ENCODE measurements around the gene OR1N1.
"Not testable (repeated sequence)": the region's sequence is repeated elsewhere in the genome, so short reads cannot be mapped to it uniquely, and the experiment has no call there.

The OR1N1 gene, protein sequence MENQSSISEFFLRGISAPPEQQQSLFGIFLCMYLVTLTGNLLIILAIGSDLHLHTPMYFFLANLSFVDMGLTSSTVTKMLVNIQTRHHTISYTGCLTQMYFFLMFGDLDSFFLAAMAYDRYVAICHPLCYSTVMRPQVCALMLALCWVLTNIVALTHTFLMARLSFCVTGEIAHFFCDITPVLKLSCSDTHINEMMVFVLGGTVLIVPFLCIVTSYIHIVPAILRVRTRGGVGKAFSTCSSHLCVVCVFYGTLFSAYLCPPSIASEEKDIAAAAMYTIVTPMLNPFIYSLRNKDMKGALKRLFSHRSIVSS

DNA sequence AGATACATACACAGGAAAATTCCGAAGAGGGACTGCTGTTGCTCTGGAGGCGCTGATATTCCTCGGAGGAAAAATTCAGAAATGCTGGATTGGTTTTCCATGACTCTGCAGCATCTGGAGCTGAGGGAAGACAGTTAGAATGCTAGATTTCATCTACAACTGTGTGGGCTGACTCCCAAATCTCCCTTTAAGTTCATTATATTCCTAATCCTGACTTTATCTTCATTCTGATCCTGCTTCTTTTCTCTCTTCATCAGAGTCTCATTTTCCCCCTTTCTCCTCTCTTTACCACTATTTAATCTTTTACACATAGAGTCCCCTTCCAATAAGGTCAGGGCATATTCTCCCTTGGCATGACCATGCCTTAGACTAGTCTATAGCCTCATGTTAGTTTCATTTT, at the start of gene OR1N1:
OR1N1 (minus strand) TSS at position 101 of the 400 bp plus-strand sequence; CDS start at position 101, 0 bp downstream.
- DNase-seq (ENCODE audit: low read depth in 2 of 2) = no peak

DNA sequence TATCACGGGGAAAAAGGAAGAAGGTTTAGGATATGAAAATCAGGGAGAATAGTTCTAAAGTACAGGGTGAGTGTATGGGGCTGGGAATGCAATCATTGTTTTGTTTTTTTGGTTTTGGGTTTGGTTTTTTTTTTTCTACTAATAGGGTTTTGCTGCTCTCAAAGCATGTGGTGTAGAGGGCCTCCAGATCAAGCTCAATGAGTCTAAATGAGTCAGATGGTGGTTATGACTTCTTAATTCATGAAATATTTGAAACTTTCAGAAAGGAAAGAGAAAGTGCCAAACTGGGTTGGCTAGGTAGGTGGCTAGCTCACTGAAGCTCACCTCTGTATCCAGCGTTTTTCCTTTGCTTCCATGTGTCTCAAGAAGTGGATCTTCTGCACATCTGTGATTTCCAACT, 45.4 kb upstream of the OR1N1 start:
- DNase-seq (ENCODE audit: low read depth in 2 of 2) = no peak

DNA sequence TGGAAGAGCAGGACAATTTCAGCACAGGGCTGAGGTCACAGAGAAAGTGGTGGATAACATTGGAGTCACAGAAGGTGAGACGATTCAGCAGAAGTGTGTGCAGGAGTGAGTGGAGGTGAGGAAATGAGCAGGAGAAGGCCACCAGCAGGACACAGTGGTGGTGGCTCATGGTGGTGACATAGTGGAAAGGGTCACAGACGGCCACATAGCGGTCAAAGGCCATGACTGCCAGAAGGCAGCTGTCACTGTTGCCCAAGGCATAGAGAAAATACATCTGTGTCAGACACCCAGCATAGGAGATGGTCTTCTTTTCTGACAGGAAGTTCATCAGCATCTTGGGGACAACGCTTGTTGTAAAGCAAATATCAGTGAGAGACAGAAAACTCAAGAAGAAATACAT, 40.8 kb upstream of the OR1N1 start:
- no peak for DNase-seq (ENCODE audit: low read depth in 2 of 2)

DNA sequence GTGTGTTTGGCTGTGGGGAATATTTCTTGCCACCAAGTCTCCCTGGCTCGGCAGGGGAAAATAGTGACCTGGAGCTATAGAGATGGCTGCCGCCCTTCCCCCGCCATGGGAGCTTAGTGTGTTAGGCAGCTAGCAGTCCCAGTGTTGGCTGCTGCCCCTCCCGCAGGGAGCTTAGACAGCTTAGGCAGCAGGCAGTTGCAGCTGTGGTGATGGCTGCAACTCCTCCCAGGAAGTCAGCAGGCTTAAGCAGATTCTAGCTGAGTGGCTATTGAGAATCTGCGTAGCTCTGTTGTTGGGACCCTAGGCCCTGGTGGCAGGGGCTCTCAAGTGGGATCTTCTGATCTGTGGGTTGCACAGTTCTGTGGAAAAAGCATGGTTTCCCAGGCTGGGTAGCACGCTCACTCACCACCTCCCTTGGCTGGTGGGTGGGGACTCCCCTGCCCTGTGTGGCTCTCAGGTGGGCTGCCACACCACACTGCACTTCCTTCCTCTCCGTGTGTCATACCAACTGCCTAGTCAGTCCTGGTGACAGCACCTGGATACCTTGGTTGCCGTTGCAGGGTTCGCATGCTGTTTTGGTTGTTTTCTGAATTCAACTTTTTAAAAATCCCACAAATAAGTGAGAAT, 35.2 kb upstream of the OR1N1 start:
- DNase-seq (ENCODE audit: low read depth in 2 of 2) = peak; percentile 36 to 38

DNA sequence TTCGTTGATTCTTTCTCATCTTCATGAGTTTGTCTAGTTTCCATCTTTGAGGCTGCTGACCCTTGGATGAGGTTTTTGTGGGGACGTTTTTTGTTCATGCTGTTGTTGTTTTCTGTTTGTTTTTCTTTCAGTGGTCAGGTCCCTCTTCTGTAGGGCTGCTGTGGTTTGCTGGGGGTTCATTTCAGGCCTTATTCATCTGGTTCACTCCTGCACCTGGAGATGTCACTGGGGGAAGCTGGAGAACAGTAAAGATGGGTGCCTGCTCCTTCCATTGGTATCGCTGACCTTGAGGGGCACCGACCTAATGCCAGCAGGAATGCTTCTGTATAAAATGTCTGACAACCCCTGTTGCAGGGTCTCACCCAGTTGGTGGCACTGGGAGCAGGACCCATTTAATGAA, 34.4 kb upstream of the OR1N1 start:
- DNase-seq (ENCODE audit: low read depth in 2 of 2) = no peak

DNA sequence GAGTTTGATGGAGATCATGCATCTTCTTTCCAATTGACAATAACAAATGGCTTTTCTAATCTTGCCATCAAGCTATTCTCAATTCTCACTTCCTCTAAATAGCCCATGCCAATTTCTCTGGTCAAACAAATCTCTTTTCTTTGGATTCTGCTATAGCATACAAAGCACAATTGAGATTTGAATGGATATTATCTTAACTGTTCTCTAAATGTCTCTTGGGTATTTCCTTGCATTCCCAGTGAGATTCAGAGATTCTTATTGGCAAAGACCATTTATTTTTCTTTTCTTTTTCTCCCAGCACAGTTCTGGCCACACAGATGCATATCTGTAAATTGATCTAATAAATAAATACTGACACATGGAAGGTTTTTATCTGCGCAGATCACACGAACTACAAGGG, 25.7 kb upstream of the OR1N1 start, which contains the start of gene OR1N2:
OR1N2 (plus strand) TSS at position 301 of the 400 bp plus-strand sequence. CDS start 100 bp downstream, outside the sequence.
- DNase-seq (ENCODE audit: low read depth in 2 of 2) = no peak

DNA sequence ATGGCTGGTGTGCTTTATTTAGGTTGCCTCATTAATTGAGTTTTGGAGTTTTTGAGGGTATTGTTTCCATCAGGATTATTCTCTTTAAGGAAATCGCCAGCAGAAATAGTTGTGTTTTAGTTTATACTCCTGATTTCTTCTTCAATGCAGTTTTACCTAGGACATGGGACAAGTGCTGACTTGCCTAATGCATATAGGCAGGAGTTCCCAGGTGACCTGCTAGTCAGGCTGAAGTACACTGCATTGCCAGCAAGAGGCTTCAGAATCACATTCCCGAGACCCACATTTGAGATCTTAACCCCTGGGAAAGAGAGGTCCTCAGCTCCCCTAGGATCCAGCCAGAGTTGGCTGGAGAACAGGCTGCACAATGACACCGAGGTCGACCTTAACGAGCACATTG, 24.3 kb upstream of the OR1N1 start:
- DNase-seq (ENCODE audit: low read depth in 2 of 2) = no peak

DNA sequence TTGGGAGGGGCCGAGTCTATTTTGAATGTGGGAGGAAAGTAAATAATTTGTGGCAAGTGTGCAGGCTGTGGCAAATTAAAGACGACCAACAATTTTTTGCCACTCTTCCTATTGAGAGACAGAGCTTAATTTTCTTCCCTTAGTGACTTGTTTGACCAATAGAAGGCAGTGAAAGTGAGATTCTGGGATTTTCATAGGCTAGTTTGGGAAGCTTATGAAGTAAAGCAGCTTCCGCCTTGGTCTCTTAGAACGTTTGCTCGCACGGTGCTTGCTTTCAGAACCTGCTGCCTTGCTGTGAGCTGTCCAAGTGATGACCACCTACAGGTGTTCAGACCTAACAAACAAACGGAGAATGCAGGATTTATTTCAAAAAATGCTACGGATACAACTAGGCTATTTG, 19.1 kb upstream of the OR1N1 start:
- DNase-seq (ENCODE audit: low read depth in 2 of 2) = no peak

DNA sequence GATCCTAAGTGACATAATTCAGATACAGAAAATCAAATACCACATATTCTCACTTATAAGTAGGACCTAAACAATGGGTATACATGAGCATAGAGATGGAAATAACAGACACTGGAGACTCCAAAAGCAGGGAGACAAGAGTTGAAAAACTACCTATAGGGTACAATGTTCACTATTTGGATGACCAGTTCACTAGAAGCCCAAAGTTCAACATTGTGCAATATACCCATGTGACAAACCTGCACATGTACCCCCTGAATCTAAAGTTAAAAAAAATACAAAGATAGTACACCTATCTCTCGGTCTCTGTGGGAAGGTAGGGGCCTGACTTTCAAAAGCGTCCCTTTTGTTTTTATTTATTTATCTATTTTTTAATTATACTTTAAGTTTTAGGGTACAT, 11.7 kb upstream of the OR1N1 start:
- no peak for DNase-seq (ENCODE audit: low read depth in 2 of 2)

DNA sequence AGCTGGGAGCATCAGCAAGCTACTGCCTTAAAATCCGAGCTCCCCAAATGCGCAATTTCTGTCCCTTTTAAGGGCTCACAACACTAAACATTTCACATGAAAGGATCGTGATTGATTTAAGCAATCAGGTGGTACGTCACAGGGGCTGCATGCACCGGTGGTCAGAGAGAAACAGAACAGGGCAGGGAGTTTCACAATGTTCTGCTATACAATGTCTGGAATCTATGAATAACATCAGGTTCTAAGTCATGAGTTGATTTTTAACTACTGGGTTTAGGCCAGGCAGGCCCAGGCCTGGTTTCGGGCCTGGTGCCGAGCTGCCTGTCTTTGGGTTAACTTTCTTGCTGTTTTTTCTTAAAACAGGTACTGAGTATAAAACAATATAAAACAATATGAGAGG, 10.0 kb upstream of the OR1N1 start:
- DNase-seq (ENCODE audit: low read depth in 2 of 2) = not testable (repeated sequence)

DNA sequence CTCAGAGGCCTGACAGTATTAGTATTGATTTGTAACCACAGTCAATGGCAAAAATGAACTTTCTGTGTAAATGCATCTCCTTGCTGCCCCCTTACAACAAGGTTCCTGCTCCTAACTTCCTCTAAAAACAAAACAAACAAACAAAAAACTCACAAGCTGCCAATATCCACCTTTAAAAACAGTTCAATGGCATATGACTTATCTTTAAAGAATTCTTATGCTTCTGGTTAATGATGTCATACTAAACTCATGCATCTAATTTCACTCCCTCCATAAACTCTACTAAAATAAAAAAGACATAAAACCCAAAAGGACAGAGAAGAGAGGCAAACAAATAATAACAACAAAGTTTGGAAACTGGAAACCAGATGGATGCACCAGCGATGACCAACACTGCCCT, 9.0 kb upstream of the OR1N1 start:
- DNase-seq (ENCODE audit: low read depth in 2 of 2) = no peak

DNA sequence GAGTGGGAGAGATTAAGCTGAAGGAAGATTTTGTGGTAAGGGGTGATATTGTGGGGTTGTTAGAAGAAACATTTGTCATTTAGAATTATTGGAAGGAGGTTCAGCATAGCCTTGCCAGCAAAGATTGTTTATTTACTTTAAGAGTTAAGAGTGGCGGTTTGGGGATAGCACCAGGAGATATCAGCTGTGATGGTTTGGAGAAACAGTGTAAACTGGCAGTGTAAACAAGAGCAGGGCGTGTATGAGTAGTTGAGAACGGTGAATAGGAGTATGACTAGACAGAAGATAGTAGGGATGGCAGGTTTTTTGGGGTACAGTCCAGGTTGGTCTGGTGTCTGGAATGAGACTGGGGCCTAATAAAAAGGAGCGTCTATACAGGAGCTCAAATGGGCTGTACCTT, 4.1 kb upstream of the OR1N1 start:
- not testable (repeated sequence) for DNase-seq (ENCODE audit: low read depth in 2 of 2)

DNA sequence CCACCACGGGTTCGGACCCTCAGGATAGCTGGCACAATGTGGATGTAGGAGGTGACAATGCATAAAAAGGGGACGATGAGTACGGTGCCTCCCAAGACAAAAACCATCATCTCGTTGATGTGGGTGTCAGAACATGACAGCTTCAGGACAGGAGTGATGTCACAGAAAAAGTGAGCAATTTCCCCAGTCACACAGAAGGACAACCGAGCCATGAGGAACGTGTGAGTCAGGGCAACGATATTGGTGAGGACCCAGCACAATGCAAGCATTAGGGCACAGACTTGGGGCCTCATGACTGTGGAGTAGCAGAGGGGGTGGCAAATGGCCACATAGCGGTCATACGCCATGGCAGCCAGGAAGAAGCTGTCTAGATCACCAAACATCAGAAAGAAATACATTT, 491 bp downstream of the OR1N1 start:
- peak; percentile 4 to 15 for DNase-seq (ENCODE audit: low read depth in 2 of 2)

DNA sequence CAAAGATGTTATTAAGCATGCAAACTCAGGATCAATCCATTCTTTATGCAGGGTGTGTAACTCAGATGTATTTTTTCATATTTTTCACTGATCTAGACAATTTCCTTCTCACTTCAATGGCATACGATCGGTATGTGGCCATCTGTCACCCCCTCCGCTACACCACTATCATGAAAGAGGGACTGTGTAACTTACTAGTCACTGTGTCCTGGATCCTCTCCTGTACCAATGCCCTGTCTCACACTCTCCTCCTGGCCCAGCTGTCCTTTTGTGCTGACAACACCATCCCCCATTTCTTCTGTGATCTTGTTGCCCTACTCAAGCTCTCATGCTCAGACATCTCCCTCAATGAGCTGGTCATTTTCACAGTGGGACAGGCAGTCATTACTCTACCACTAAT, 7.7 kb downstream of the OR1N1 start:
- DNase-seq (ENCODE audit: low read depth in 2 of 2) = no peak

DNA sequence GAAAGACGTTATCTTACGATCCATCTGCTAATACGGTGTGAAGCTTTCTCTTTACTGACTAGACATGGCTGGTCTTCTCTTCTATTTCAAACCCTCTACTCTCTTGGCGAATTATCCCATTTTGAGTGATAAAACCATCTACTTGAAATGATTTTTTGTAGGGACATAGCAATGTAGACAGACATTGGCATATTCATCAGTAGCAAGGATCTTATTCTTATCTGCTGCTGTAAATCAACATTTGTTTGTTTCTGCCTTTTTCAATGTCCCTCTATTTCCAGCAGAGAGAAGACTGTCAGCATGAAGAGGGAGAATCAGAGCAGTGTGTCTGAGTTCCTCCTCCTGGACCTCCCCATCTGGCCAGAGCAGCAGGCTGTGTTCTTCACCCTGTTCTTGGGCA, 8.3 kb downstream of the OR1N1 start, which contains the start of gene OR1J4:
OR1J4 (plus strand) TSS at position 301 of the 400 bp plus-strand sequence; CDS start at position 301, 0 bp downstream.
- DNase-seq (ENCODE audit: low read depth in 2 of 2) = no peak

DNA sequence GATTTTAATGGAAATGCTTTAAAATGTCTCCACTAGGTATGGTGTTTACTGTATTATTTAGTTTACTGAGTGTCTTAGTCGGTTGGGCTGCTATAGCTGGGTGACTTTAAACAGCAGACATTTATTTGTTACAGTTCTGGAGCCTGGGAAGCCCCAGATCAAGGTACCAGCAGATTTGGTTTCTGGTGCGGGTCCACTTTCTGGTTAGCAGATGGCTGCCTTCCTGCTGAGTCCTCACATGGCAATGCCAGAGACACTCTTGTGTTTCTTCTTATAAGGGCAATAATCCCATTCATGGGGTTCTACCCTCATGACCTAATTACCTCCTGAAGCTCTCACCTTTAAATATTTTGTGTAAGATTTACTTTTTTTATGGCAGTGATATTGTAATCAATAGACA, 8.9 kb downstream of the OR1N1 start:
- DNase-seq (ENCODE audit: low read depth in 2 of 2) = no peak

DNA sequence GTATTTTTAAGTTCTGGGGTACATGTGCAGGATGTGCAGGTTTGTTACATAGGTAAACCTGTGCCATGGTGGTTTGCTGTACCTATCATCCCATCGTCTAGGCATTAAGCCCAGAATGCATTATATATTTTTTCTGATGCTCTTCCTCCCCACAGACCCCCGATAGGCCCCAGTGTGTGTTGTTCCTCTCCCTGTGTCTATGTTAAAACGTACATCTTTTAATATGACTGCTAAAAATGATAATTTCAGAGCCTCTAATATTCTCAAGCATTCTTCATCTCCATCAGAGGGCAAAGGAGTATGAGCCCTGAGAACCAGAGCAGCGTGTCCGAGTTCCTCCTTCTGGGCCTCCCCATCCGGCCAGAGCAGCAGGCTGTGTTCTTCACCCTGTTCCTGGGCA, 16.6 kb downstream of the OR1N1 start, which contains the start of gene OR1J2:
OR1J2 (plus strand) TSS at position 301 of the 400 bp plus-strand sequence; CDS start at position 301, 0 bp downstream.
- DNase-seq (ENCODE audit: low read depth in 2 of 2) = no peak

DNA sequence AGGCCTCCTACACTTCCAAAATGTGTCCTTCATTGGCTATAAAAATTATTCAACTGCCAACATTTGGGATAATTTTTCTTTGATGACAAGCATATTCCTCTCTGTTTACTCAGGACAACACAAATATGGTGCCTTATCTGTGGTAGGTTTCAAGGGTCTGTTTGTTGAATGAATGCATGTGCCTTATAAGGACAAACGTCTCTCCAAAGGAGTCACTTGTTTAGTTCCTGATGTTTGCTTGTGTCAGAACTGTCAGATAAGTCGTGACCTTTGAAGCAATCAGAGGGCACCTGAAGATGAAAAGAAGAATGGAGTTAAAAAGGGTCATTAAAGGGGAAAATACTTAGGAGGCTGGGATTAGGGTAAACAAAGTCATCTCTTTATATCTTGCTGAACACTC, 20.1 kb downstream of the OR1N1 start:
- DNase-seq (ENCODE audit: low read depth in 2 of 2) = no peak

DNA sequence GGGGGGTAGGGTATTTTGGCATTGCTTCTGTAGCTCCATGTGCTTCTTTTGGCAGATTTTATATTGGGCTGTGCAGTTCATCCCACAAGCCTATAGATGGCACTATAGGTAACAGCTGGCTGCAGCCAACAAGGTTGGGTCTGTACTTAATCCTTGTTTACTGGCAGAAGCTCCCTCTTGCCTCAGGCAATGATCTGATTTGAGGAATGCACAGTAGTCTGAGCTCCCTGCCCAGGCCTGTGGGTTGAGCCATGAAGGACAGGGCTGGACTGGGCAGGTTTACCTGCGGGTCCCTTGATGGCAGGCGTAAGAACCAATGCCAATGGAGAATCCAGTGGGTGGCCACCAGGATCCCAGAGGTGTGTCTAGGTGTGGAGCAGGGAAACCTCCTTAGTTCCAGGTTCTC, 28.2 kb downstream of the OR1N1 start:
- no peak for DNase-seq (ENCODE audit: low read depth in 2 of 2)

DNA sequence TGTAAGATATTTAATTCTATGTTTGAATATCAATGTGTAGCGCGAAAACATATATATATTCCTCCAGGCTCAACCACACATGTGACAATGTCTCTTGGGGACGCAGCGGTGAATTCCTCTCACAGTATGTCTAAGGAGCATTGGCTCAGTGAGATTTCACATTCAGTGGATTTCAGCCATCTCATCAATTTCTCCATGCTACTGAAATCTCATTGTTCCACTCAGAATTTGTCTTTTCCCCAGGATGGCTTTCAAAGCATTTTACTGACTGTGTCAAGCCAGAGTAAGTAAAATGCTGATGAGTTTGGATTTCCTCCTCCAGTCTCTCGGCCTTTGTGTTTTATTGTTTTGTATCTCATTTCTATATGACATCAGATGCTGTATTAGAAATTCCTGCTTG, 48.0 kb downstream of the OR1N1 start:
- no peak for DNase-seq (ENCODE audit: low read depth in 2 of 2)

DNA sequence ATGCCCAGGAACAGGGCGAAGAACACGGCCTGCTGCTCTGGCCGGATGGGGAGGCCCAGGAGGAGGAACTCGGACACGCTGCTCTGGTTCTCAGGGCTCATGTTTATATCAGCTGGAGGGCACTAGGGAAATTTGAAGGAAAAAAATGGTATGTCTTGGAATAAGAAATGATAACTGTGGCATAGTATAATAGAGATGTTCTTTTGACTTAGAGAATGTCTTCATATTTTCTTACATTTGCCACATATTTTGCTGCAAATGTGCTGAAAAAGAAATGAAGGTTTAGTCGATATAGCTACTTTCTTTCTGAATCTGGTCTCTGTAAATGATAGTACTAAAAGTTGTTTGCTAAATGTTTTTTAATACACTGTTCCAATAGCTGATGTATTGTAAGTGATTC, 49.3 kb downstream of the OR1N1 start, which contains the start of gene OR1J1:
OR1J1 (minus strand) TSS at position 101 of the 400 bp plus-strand sequence; CDS start at position 101, 0 bp downstream.
- no peak for DNase-seq (ENCODE audit: low read depth in 2 of 2)

DNA sequence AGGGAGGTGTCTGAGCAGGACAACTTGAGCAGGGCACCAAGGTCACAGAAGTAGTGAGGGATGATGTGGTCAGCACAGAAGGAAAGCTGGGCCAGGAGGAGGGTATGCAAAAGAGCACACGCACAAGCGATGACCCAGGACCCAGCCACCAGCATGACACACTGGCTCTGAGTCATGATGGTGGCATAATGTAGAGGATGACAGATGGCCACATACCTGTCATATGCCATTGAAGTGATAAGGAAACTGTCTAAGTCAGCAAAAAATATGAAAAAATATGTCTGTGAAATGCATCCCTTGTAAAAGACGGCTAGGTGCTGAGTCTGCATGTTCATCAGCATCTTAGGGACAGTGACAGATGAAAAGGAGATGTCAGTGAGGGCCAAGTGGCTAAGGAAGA, 49.7 kb downstream of the OR1N1 start:
- DNase-seq (ENCODE audit: low read depth in 2 of 2) = no peak

All from stimulated activated CD8-positive, alpha-beta memory T cell treated with anti-CD3 and anti-CD28 coated beads, Interleukin-15, amount 100 ng/mL, for 48 hours (primary cell).